Adrenal gland (tissue), 5 donors: ENCODE measurements around the gene MKX.

Source experiments
- CTCF ChIP-seq, 6 experiments: fragments of 450-650 bp in 4 of 6; fragments of 200-600 bp in 2 of 6; sonication (generic) in 1 of 6; IDR thresholded peaks; 1 replicate in 5 of 6; 2 replicates in 1 of 6; pipeline versions ENCODE4 v1.5.1 to v1.8.0; 2016 to 2021; ENCODE audit warnings: antibody characterized with exemption in 6 of 6, mild to moderate bottlenecking in 2 of 6, moderate library complexity in 1 of 6
- POLR2A ChIP-seq, 2 donors: fragments of 450-650 bp; IDR thresholded peaks; one replicate each; pipeline ENCODE4 v1.6.1; 2017; ENCODE audit warnings: antibody characterized with exemption in 2 of 2, mild to moderate bottlenecking in 2 of 2, moderate library complexity in 1 of 2
- donor health status: DM: no; HTN: no; CAD: no.

GRCh38 chr10:27688276-27688675 lies 57.3 kb downstream of the MKX start:
- TF ChIP-seq CTCF (IDR thresholded peaks at IDR 0.05) (no peak), POLR2A (IDR thresholded peaks at IDR 0.05) (no peak)
